ENCODE data around the gene FGD4.

DNA sequence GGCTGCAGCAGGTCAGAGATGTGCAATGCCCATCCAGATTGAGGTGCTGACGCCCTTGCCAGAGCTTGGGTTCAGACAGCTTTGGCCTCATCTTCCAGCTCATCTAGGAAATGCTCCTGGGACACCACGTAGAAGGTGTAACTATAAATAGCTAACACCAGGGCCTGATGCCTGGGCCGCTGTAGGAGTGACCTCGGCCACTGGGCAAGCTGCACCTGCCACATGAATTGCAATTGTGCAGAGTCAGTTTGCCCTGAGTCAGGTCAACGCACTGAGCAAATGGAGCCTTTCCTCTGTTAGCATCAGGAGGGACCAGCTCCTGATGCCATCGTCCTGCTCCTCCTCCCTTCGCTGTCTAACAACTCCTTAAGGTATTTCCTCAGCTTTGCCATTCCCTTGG lies 262.3 kb downstream of the FGD4 start:
- no peak for TF ChIP-seq POLR2A (IDR thresholded peaks at IDR 0.05)
- TF ChIP-seq, protein P1, sequence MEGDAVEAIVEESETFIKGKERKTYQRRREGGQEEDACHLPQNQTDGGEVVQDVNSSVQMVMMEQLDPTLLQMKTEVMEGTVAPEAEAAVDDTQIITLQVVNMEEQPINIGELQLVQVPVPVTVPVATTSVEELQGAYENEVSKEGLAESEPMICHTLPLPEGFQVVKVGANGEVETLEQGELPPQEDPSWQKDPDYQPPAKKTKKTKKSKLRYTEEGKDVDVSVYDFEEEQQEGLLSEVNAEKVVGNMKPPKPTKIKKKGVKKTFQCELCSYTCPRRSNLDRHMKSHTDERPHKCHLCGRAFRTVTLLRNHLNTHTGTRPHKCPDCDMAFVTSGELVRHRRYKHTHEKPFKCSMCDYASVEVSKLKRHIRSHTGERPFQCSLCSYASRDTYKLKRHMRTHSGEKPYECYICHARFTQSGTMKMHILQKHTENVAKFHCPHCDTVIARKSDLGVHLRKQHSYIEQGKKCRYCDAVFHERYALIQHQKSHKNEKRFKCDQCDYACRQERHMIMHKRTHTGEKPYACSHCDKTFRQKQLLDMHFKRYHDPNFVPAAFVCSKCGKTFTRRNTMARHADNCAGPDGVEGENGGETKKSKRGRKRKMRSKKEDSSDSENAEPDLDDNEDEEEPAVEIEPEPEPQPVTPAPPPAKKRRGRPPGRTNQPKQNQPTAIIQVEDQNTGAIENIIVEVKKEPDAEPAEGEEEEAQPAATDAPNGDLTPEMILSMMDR (IDR thresholded peaks at IDR 0.05), result no peak

Measured in testis (tissue), 2 donors.